ENCODE results near the gene DENND1A. TPM values are rescaled to one million over a fixed set of nuclear protein-coding genes. Genes with fewer than 3 reads are reported as not detected.

Gene DENND1A
- total and polyA plus RNA-seq, 2 experiments from 2014 or later: 13.1 to 28.7 TPM

DNA sequence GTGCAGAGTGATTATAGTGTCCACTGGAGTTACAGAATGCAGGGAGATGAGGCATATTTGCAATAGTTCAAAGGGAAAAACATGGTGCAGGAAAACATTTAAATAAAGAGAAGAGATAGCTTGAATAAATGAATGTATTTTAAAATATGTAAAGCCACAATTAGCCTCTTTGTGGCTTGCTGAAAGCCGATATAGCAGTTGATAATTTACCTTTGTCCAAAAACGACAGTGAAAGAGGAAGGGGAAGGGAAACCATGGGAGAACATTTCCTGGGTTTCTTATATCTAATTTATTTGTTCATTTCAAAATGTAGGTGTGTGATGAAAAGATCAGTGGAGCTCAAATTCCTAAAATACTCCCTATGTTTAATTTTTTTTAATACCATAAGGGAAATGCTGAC, 156.1 kb downstream of the DENND1A start:
- no peak overlapping the region for H2AFZ ChIP-seq
- no peaks in the 10 kb centered on the region for H3K27me3 ChIP-seq (ENCODE audit: insufficient read depth)
- no peaks in the 10 kb centered on the region for H3K36me3 ChIP-seq (ENCODE audit: insufficient read depth)
- DNase-seq (ENCODE audit: low spot score) (no peak), ATAC-seq (no peak)
- H3K4me2 ChIP-seq: no peak overlapping the region
- H3K4me3 ChIP-seq: no peak overlapping the region
- no peaks in the 10 kb centered on the region for H3F3A ChIP-seq (replicated peaks; ENCODE audit: low read depth)
- H3K4me1 ChIP-seq (ENCODE audit: insufficient read depth): peaks cover 21% of the 10 kb centered on the region
- no peak overlapping the region for H3K4me3 Mint-ChIP-seq
- H3K9me2 ChIP-seq (ENCODE audit: insufficient read depth): no peaks in the 10 kb centered on the region
- H3K27ac Mint-ChIP-seq: no peak overlapping the region
- H3K79me2 ChIP-seq (replicated peaks; ENCODE audit: insufficient read depth): 0 out of 2 replicates have a peak, but pooled peaks cover 2% of the 10 kb centered on the region
- no peaks in the 10 kb centered on the region for H3K36me3 Mint-ChIP-seq (ENCODE audit: low read depth)
- peaks cover 2% of the 10 kb centered on the region for H3K27me3 Mint-ChIP-seq (ENCODE audit: insufficient read depth, low read depth, poor library complexity)
- H3K4me1 Mint-ChIP-seq: peaks cover 50% of the 10 kb centered on the region
- TF ChIP-seq, protein P1, sequence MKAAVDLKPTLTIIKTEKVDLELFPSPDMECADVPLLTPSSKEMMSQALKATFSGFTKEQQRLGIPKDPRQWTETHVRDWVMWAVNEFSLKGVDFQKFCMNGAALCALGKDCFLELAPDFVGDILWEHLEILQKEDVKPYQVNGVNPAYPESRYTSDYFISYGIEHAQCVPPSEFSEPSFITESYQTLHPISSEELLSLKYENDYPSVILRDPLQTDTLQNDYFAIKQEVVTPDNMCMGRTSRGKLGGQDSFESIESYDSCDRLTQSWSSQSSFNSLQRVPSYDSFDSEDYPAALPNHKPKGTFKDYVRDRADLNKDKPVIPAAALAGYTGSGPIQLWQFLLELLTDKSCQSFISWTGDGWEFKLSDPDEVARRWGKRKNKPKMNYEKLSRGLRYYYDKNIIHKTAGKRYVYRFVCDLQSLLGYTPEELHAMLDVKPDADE (IDR thresholded peaks at IDR 0.05): no peak
- TF ChIP-seq CREB1 (CRISPR knock-in tag; IDR thresholded peaks at IDR 0.05; ENCODE audit: low read depth) (no peak), JUNB (IDR thresholded peaks at IDR 0.05; ENCODE audit: unreplicated experiment) (no peak), NANOG (IDR thresholded peaks at IDR 0.05; ENCODE audit: borderline replicate concordance) (no peak), EZH2 (IDR thresholded peaks at IDR 0.05; ENCODE audit: low read depth, unreplicated experiment) (no peak), STAT1 (IDR thresholded peaks at IDR 0.05; ENCODE audit: unreplicated experiment) (no peak), ZNF331 (CRISPR knock-in tag; IDR thresholded peaks at IDR 0.05; ENCODE audit: low read depth) (no peak), ZNF462 (CRISPR knock-in tag; IDR thresholded peaks at IDR 0.05) (no peak)
- no peak overlapping the region for H3K27ac ChIP-seq (ENCODE audit: low read depth)
- H4K20me1 ChIP-seq (replicated peaks; ENCODE audit: insufficient read depth): 0 out of 2 replicates have a peak, but pooled peaks cover 2% of the 10 kb centered on the region
- H3K9me3 Mint-ChIP-seq: no peaks in the 10 kb centered on the region
